NCI-H446 treated with DMSO at 0.1 percent for 48 hours (cell line): Measurements from ENCODE around the gene MUSTN1.
A peak's percentile ranks its signal among the peaks of the same experiment; 100 is the strongest.

ENCODE experiments used
- DNase-seq: peaks from one replicate; lab custom pipeline; 2025; lab: John Stamatoyannopoulos, UW

Gene MUSTN1

GRCh38 chr3:52833202-52833601 is 1.6 kb downstream of the MUSTN1 start:
- DNase-seq, result no peak

- peak; percentile 82 for DNase-seq
These were observed 3.1 kb downstream of the MUSTN1 start for GRCh38 chr3:52831500-52832301.

- DNase-seq, result no peak
These were observed 4.1 kb downstream of the MUSTN1 start, which contains the start of gene ITIH4 for GRCh38 chr3:52830535-52831258. Gene ITIH4, minus strand, starts transcription at chr3:52830672. Its CDS starts 30 bp downstream, at chr3:52830642.

GRCh38 chr3:52829906-52830463 is 4.8 kb downstream of the MUSTN1 start:
- DNase-seq, result no peak

GRCh38 chr3:52829482-52829881 is 5.3 kb downstream of the MUSTN1 start:
- DNase-seq, result no peak

GRCh38 chr3:52827866-52828376 is 6.9 kb downstream of the MUSTN1 start:
- no peak for DNase-seq

GRCh38 chr3:52827441-52827840 is 7.4 kb downstream of the MUSTN1 start:
- no peak for DNase-seq

GRCh38 chr3:52824037-52824436 is 10.8 kb downstream of the MUSTN1 start:
- no peak for DNase-seq

GRCh38 chr3:52822363-52822762 is 12.5 kb downstream of the MUSTN1 start:
- DNase-seq, result no peak

- DNase-seq, result no peak
These were observed 14.1 kb downstream of the MUSTN1 start for GRCh38 chr3:52820736-52821135.

GRCh38 chr3:52819936-52820335 is 14.9 kb downstream of the MUSTN1 start:
- DNase-seq, result no peak

GRCh38 chr3:52817860-52818259 is 17.0 kb downstream of the MUSTN1 start:
- DNase-seq, result no peak

GRCh38 chr3:52817221-52817620 is 17.6 kb downstream of the MUSTN1 start:
- DNase-seq, result no peak

- no peak for DNase-seq
These were observed 18.2 kb downstream of the MUSTN1 start for GRCh38 chr3:52816654-52817053.

GRCh38 chr3:52816199-52816598 is 18.6 kb downstream of the MUSTN1 start:
- no peak for DNase-seq

GRCh38 chr3:52813810-52814209 is 21.0 kb downstream of the MUSTN1 start:
- no peak for DNase-seq

- DNase-seq, result no peak
These were observed 23.3 kb downstream of the MUSTN1 start for GRCh38 chr3:52811452-52812011.

GRCh38 chr3:52810923-52811322 is 23.9 kb downstream of the MUSTN1 start:
- DNase-seq, result no peak

GRCh38 chr3:52809662-52810377 is 25.0 kb downstream of the MUSTN1 start:
- no peak for DNase-seq

GRCh38 chr3:52809149-52809548 is 25.7 kb downstream of the MUSTN1 start:
- no peak for DNase-seq

- no peak for DNase-seq
These were observed 29.4 kb downstream of the MUSTN1 start for GRCh38 chr3:52805270-52806039.
